ENCODE measurements around the gene DDIAS. TPM values are rescaled to one million over a fixed set of nuclear protein-coding genes. Genes with fewer than 3 reads are reported as not detected.
"Not testable (repeated sequence)": the region's sequence is repeated elsewhere in the genome, so short reads cannot be mapped to it uniquely, and the experiment has no call there.

Gene DDIAS, protein sequence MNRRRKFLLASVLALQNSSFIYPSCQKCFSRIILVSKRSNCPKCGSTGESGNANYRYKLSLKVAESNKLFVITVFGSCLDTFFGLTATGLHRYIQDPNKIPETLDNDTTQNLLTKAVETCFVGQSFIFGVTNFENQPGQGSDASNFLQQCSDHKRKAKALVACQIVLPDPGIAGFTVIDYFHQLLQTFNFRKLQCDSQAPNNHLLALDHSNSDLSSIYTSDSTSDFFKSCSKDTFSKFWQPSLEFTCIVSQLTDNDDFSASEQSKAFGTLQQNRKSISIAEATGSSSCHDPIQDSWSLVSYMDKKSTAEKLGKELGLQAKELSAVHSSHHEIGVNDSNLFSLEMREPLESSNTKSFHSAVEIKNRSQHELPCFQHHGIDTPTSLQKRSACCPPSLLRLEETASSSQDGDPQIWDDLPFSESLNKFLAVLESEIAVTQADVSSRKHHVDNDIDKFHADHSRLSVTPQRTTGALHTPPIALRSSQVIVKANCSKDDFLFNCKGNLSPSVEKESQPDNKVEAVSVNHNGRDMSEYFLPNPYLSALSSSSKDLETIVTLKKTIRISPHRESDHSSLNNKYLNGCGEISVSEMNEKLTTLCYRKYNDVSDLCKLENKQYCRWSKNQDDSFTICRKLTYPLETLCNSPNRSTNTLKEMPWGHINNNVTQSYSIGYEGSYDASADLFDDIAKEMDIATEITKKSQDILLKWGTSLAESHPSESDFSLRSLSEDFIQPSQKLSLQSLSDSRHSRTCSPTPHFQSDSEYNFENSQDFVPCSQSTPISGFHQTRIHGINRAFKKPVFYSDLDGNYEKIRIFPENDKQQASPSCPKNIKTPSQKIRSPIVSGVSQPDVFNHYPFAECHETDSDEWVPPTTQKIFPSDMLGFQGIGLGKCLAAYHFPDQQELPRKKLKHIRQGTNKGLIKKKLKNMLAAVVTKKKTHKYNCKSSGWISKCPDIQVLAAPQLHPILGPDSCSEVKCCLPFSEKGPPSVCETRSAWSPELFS
- 56.7 and 58.7 TPM in 2 replicates for total RNA-seq (2014; rRNA removed; shearing (Covaris generic))

DNA sequence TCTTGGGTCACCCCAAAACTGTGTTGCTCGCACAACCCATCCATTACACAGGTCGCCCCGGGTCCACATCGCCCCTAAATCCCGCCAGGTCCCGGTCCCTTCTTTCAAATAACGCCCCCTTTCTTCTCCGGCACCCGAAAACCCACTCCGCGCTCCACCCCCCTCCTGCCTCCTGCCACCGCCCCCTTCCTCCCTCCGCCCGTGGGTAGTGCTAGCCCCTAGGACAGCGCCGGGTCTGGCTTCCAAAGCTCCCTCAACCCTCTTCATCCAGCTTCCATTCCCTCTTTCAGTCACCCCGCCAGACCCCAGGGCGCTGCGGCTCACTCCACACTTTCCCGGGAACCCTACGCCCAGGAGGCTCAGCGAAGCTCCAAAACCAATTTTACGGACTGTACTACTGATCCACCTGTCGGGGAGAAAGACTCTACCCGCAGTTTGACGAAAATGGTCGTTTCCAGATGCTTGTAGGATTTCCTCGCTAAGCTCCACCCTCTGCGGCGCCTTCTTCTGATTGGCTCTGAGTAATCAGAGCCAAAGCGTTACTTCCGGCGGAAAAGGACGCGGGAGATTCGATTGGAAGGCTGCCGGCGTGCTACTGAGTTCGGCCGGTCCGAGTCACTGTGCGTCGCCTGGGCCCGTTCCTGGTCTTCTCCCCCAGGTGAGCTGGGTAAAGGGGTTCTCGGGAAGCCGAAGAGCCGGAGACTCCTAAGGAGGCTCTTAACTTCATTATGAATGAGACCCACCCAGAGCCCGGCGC is at the start of gene DDIAS:
Gene DDIAS, plus strand, starts transcription at position 572 of the 757 bp plus-strand sequence. CDS start 13,003 bp downstream, outside the sequence.
- peaks cover 8% of the 10 kb centered on the region for H3K4me1 ChIP-seq
- peak within 1 kb of the TSS; percentile 82 for H3K4me3 ChIP-seq
- no peaks in the 10 kb centered on the region for H3K36me3 ChIP-seq
- DNase-seq = peak; percentile 98 to 100
- no peaks in the 10 kb centered on the region for H3K27me3 ChIP-seq
- no peaks in the 10 kb centered on the region for H3K9me3 ChIP-seq (replicated peaks)
- H3K27ac ChIP-seq = peak within 1 kb of the TSS; percentile 77

- no peaks in the 10 kb centered on the region for H3K36me3 ChIP-seq
- H3K27me3 ChIP-seq = no peaks in the 10 kb centered on the region
- no peak overlapping the region for H3K27ac ChIP-seq
- H3K4me1 ChIP-seq = peaks cover 7% of the 10 kb centered on the region; the same call in 1 of the 2 replicates
- no peak overlapping the region for H3K4me3 ChIP-seq
- no peaks in the 10 kb centered on the region; the same call in 1 of the 2 replicates for H3K9me3 ChIP-seq (replicated peaks)
- DNase-seq = no peak
Observed at GRCh38 chr11:82854242-82854641, 47.3 kb upstream of the DDIAS start.

DNA sequence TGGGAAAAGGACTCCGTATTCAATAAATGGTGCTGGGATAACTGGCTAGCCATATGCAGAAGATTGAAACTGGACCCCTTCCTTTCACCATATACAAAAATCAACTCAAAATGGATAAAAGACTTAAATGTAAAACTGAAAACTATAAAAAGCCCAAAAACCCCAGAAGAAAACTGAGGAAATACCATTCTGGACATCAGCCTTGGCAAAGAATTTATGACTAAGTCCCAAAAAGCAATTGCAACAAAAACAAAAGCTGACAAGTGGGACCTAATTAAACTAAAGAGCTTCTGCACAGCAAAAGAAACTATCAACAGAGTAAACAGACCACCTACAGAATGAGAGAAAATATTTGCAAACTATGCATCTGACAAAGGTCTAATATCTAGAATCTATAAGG is 46.6 kb upstream of the DDIAS start:
- not testable (repeated sequence) for H3K9me3 ChIP-seq (replicated peaks); H3K27ac ChIP-seq; H3K36me3 ChIP-seq; DNase-seq; H3K4me3 ChIP-seq; H3K4me1 ChIP-seq; H3K27me3 ChIP-seq

DNA sequence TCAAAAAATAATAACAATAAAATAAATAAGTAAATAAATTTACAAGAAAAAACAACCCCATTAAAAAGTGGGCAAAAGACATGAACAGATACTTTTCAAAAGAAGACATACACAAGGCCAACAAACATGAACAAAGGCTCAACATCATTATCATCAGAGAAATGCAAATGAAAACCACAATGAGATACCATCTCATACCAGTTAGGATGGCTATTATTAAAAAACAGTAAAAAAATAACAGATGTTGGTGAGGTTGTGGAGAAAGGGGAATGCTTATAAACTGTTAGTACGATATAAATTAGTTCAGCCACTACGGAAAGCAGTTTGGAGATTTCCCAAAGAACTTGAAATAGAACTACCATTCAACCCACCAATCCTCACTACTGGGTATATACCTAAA is 45.9 kb upstream of the DDIAS start:
- Histone ChIP-seq H3K4me1 (peaks cover 9% of the 10 kb centered on the region; the same call in 1 of the 2 replicates), H3K27me3 (no peaks in the 10 kb centered on the region), H3K4me3 (no peak overlapping the region), H3K9me3 (replicated peaks) (no peaks in the 10 kb centered on the region; the same call in 1 of the 2 replicates), H3K27ac (no peak overlapping the region), H3K36me3 (no peaks in the 10 kb centered on the region)
- no peak for DNase-seq

DNA sequence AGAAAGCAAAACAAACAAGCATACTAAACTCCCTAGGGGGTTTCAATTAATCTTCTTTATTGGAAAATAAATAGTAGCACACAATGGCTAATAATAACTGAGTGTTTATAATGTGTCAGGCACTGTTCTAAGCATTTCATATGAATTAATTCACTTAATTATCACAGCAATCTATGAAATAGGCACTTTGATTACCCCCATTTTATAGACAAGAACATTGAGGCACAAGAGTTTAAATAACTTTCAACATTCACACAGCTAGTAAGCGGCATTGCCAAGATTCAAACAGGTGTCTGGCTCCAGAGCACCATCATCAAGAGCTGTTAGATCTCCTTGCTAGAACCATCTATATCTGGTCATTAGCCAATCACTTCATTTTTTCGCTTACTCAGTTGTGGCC is 44.4 kb upstream of the DDIAS start:
- no peaks in the 10 kb centered on the region for H3K27me3 ChIP-seq
- no peak overlapping the region for H3K4me3 ChIP-seq
- no peaks in the 10 kb centered on the region for H3K36me3 ChIP-seq
- H3K9me3 ChIP-seq (replicated peaks) = no peaks in the 10 kb centered on the region; the same call in 1 of the 2 replicates
- H3K27ac ChIP-seq = no peak overlapping the region
- no peak for DNase-seq
- peaks cover 9% of the 10 kb centered on the region; the same call in 1 of the 2 replicates for H3K4me1 ChIP-seq

DNA sequence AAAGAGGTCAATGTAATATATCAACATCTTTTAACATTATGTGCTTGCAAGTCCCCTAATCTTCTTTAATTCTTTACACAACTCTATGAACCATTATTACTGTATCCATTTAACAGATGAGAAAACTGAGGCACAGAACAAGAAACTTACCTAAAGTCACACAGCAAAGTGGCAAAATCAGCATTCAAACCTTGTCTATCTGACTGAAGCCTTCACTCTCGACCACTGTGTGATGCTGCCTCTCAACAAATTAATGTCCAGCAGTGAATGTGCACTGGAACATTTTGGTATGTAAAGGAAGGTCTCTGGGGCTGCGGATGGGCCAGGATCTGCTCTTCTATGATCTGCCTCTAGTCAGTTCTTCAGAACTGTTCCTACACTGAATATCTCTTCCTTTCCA is 43.4 kb upstream of the DDIAS start:
- no peaks in the 10 kb centered on the region for H3K36me3 ChIP-seq
- no peaks in the 10 kb centered on the region for H3K27me3 ChIP-seq
- no peak overlapping the region for H3K4me3 ChIP-seq
- peak overlapping the region; percentile 23 for H3K27ac ChIP-seq
- DNase-seq = peak in 1 of 2 experiments; percentile 13
- H3K4me1 ChIP-seq = peaks cover 9% of the 10 kb centered on the region; the same call in 1 of the 2 replicates
- no peaks in the 10 kb centered on the region; the same call in 1 of the 2 replicates for H3K9me3 ChIP-seq (replicated peaks)

DNA sequence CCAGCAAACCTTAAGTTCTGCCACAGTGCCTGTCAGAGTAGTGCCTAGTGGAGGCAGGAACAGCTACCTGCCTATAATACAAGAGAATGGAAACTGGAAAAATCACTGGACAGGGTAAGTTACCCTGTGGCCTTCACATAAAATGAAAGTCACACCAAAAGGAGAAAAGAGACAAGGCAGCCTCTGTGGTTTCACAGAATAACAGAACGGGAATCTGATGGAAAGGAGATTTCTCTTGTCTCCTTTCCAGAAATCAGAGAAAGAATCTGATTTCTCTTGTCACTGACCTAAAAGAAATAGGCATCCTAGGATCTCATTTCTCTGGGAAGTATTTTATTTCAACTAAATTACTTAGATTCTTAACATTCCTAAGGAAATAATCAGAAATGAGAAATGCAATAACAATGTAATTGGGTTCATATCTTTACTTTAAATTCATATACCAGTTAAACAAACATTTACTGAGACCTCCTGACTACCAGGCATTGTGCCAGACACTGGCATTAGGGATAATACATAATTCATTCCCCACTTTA is 42.9 kb upstream of the DDIAS start:
- H3K4me1 ChIP-seq = peaks cover 9% of the 10 kb centered on the region; the same call in 1 of the 2 replicates
- peak overlapping the region; percentile 23 for H3K27ac ChIP-seq
- no peaks in the 10 kb centered on the region for H3K9me3 ChIP-seq (replicated peaks)
- peak in 1 of 2 experiments; percentile 28 for DNase-seq
- no peak overlapping the region for H3K4me3 ChIP-seq
- no peaks in the 10 kb centered on the region for H3K27me3 ChIP-seq
- H3K36me3 ChIP-seq = no peaks in the 10 kb centered on the region

- no peak for DNase-seq
- Histone ChIP-seq H3K4me3 (no peak overlapping the region), H3K36me3 (no peaks in the 10 kb centered on the region), H3K4me1 (peaks cover 9% of the 10 kb centered on the region; the same call in 1 of the 2 replicates), H3K27ac (no peak overlapping the region), H3K9me3 (replicated peaks) (no peaks in the 10 kb centered on the region), H3K27me3 (no peaks in the 10 kb centered on the region)
Observed at GRCh38 chr11:82859750-82860149, 41.8 kb upstream of the DDIAS start.

GRCh38 chr11:82862379-82862778 is 39.2 kb upstream of the DDIAS start:
- Histone ChIP-seq H3K36me3 (no peaks in the 10 kb centered on the region), H3K27ac (no peak overlapping the region), H3K4me1 (peaks cover 9% of the 10 kb centered on the region; the same call in 1 of the 2 replicates), H3K9me3 (replicated peaks) (no peaks in the 10 kb centered on the region; the same call in 1 of the 2 replicates), H3K27me3 (no peaks in the 10 kb centered on the region), H3K4me3 (no peak overlapping the region)
- no peak for DNase-seq

DNA sequence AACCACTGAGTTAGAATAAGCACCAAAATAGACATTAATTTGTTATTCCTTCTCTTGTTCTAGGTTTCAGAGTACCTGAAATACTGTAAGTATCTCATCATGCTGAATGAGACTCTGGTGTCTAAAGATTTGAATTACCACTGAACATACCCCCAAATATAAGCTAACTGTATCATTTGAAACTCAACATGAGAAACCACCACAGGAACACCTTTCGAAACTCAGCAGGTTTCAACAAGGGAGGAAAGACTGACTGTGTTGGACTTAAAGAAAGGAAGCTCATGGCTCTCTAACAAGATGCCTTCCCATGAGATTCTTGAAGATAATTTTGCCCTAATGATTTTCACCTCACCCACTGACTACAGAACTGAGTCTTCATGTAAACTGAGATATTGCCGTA is 38.3 kb upstream of the DDIAS start:
- no peaks in the 10 kb centered on the region for H3K27me3 ChIP-seq
- no peaks in the 10 kb centered on the region; the same call in 1 of the 2 replicates for H3K9me3 ChIP-seq (replicated peaks)
- peaks cover 9% of the 10 kb centered on the region; the same call in 1 of the 2 replicates for H3K4me1 ChIP-seq
- no peaks in the 10 kb centered on the region for H3K36me3 ChIP-seq
- DNase-seq = no peak
- no peak overlapping the region for H3K4me3 ChIP-seq
- no peak overlapping the region for H3K27ac ChIP-seq

DNA sequence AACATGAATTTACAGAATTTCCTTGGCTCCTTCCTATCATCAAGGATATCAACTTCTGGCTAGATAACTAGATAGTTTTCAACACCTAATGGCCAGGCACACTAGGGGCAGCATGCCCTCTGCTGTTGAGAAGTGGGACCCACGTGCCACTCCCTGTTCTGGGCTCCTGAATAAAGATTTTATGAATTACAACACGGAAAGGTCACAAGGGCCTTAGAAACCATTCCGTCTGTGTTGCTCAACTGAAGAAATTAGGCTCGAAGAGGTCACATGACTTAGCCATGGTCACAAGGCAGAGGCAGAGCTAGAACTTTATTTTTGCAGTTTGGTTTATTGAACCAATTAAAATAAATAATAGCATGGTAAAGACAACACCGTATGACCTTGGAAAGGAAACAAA is 37.3 kb upstream of the DDIAS start:
- Histone ChIP-seq H3K36me3 (no peaks in the 10 kb centered on the region), H3K27ac (no peak overlapping the region), H3K9me3 (replicated peaks) (no peaks in the 10 kb centered on the region; the same call in 1 of the 2 replicates), H3K4me3 (no peak overlapping the region), H3K27me3 (no peaks in the 10 kb centered on the region), H3K4me1 (0 out of 2 replicates have a peak, but pooled peaks cover 2% of the 10 kb centered on the region)
- DNase-seq = peak; percentile 53 to 74

GRCh38 chr11:82865841-82866240 is 35.7 kb upstream of the DDIAS start:
- H3K36me3 ChIP-seq = no peaks in the 10 kb centered on the region
- no peak overlapping the region for H3K27ac ChIP-seq
- H3K4me3 ChIP-seq = no peak overlapping the region
- DNase-seq = no peak
- H3K4me1 ChIP-seq = no peaks in the 10 kb centered on the region
- no peaks in the 10 kb centered on the region for H3K27me3 ChIP-seq
- H3K9me3 ChIP-seq (replicated peaks) = no peaks in the 10 kb centered on the region; the same call in 1 of the 2 replicates

GRCh38 chr11:82867495-82868082 is 33.9 kb upstream of the DDIAS start:
- DNase-seq = peak; percentile 87 to 93
- Histone ChIP-seq H3K27ac (no peak overlapping the region), H3K36me3 (no peaks in the 10 kb centered on the region), H3K27me3 (no peaks in the 10 kb centered on the region), H3K4me3 (no peak overlapping the region), H3K9me3 (replicated peaks) (no peaks in the 10 kb centered on the region; the same call in 1 of the 2 replicates), H3K4me1 (no peaks in the 10 kb centered on the region; the same call in 1 of the 2 replicates)

All from SJCRH30 (cell line).